Stimulated activated CD8-positive, alpha-beta memory T cell treated with anti-CD3 and anti-CD28 coated beads, Interleukin-4, amount 100 ng/mL, for 1 hour (primary cell): ENCODE measurements around the gene RIPPLY3.

Experiments
- DNase-seq, 2 donors: peaks; one replicate each; pipeline ENCODE4 v3.0.0-alpha.2; 2020; ENCODE audit warnings: low read depth in 2 of 2, low spot score in 1 of 2

RIPPLY3 gene

DNA sequence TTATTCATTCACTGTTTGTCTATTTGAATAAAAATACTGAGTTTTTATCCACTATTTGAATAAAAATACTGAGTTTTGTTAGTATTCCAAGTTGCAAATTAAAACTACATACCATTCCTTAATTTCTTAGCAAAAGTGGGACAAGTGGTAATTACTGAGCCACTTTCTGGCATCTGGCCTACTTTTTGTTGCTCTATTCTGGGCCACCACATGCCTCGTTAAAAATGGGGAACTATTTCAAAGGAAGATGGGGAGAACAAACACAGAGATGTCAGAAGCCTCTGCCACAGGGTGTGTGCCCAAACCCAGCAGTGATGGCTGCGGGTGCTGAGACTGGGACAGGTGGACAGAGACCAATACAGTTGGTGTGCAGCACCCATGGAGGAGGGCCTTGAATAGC is 51.8 kb downstream of the RIPPLY3 start:
- no peak for DNase-seq

DNA sequence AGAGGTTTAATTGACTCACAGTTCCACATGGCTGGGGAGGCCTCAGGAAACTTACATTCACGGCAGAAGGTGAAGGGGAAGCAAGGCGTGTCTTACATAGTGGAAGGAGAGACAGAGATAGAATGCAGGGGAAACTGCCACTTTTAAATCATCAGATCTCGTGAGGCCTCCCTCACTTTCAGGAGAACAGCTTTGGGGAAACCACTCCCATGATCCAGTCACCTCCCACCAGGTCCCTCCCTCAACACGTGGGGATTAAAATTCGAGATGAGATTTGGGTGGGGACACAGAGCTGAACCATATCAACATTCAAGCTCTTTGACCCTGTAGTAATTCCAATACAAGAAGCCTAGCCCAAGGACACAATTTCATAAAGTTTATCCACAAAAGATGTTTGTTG is 52.7 kb downstream of the RIPPLY3 start:
- DNase-seq, result no peak

DNA sequence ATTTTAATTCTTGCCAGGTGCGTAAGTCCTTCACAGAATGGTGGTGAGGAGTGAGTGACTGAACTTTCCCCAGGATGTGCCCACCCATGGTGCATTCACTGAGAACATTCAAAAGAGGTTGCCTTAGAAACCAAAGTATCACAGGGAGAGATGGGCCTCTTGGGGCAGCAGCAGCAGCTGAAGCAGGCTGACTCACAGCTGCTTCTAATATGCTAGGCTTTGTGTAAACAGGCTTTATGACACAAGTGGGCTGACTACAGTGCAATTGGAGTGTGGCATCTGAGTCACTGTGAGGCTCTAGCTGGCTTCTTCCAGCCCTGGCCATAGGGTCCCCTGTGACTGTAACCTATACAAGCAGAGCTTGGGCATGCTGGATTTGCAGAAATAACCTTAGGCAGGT is 53.8 kb downstream of the RIPPLY3 start:
- no peak for DNase-seq

DNA sequence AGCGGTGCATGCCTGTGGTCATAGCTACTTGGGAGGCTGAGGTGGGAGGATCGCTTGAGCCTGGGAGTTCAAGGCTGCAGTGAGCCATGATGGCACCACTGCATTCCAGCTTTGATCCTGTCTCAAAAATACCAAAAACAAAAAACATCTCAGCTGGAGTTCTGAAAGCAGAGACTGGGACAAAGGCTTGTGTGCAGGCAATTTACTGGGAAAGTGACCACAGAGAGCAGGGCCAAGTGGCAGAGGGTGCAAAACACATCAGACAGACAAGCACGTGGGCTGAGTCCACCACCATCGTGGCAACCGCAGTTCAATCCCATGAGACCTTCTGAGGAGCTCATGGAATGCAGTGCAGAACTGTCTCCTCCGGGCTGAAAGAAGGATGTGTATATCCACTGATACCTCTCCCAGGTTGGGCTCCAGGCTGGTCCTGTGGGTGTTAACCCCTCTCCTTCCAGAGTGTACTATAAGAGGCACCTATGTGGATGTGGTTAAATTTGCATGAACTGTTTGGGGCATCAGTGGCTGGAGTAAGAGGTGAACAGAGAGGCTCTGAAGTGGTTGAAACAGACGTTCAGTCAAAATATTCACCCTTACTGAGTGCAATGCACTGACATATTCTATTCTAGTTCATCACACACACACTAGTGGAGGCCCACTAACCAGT is 55.6 kb downstream of the RIPPLY3 start:
- no peak for DNase-seq

DNA sequence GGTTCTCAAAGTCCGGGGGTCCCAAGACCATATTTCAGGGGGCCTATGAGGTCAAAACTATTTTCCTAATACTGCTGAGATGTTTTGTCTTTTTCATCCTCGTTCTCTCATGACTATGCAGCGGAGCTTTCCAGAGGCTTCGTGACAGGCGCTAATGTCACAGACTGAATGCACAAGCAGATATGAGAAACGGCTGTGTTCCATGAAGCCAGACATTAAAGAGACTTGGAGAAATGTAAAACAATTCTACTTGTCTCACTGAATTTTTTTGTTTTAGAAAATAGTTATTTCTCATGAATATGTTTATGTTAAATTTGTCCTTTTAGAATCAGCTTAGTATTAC is 56.1 kb downstream of the RIPPLY3 start:
- no peak for DNase-seq

DNA sequence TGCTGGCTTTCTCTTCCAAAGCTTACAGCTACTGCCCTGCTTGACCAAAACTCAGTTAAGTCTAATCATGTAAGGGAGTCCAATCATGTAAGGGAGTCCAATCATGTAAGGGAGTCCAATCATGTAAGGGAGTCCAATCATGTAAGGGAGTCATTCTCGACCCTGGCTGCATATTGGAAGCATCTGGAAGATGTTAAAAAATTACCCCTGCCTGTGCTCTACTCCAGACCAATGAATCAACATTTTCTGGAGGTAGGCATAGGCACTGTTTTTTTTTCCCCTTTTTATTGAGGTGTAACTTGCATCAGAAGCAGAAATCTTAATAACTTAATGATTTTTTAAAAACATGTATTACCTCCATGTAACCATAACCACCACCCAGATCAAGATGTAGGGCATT is 56.9 kb downstream of the RIPPLY3 start:
- DNase-seq, result no peak

DNA sequence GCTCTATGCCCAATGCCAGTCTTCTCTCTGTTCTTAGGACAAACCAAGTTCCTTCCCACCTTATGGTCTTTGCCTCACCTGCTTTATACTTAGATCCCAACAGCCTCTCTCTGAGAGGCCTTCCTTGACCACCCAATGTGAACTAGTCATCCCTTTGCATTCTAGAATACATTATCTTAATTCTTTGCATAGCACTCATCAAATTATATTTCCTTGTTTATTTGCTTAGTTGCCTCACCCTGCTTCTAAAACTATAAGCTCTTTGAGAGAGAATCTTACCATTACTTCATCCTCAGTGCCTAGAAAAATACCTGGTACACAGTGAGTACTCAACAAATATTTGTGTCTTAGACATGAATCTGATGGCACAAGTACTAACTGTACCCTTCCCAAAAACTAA is 58.3 kb downstream of the RIPPLY3 start:
- no peak for DNase-seq

DNA sequence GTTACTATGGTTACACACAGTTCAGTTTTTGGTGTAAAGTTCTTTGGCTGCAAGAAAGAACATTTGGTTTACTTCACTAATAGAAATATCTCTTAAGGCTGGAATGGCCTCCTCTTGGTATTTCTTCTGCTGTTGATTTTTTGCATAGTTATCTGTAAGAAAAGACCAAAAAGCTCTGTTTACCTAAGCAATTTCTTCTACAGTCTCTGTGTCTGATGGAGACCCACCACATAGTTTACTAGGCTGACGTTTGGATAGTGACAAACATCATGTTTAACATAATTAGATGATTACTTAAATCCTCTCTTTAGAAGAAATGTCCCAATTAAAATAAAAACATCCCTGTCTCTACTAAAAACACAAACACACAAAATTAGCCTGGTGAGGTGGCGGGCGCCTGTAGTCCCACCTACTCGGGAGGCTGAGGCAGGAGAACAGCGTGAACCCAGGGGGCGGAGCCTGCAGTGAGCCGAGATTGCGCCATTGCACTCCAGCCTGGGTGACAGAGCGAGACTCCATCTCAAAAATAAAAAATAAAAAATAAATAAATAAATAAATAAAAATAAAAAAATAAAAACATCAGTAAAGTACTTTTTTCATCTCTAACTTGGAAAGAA is 59.2 kb downstream of the RIPPLY3 start:
- DNase-seq, result no peak
